Endothelial cell of umbilical vein (primary cell): ENCODE measurements around the gene FOXS1. TPM values are rescaled to one million over a fixed set of nuclear protein-coding genes. Genes with fewer than 3 reads are reported as not detected.

Experiments used
- BruUV-seq: library from RNA; stranded (reverse); fragments of 400-500 nt; replicated peaks from 2 replicates; lab custom pipeline; 2021; lab: Mats Ljungman, UMichigan
- CTCF ChIA-PET: fragments of 300-600, 350-600 bp; sonication (Branson Sonifier 250); formaldehyde crosslinking; loops from one replicate; lab custom pipeline; 2021; ENCODE audit warnings: antibody characterized with exemption, inconsistent platforms; lab: Charles Lee
- POLR2A ChIA-PET: fragments of 300-600, 350-600 bp; sonication (Branson Sonifier 250); formaldehyde crosslinking; loops from one replicate; lab custom pipeline; 2021; ENCODE audit warnings: antibody characterized with exemption, inconsistent platforms; lab: Charles Lee
- DNase-seq: peaks from one replicate; pipeline ENCODE4 v3.0.0-alpha.2; 2011; ENCODE audit warnings: low read depth, low spot score
- FAIRE-seq: peaks from 2 replicates; lab custom pipeline; 2011; peaks lifted over from hg19 to GRCh38; lab: Jason Lieb, UNC
- H2AFZ ChIP-seq: 2 replicates; pipeline ENCODE4 v1.6.0; 2012; ENCODE audit warnings: low read depth, low read length, control low read depth, inconsistent platforms
- H3K27ac ChIP-seq: 2 replicates; pipeline ENCODE4 v1.5.1; 2011; ENCODE audit warnings: low read depth, mild to moderate bottlenecking, control low read depth, low read length, moderate library complexity; ENCODE audit not compliant: insufficient read depth
- H3K27me3 ChIP-seq, 2 experiments: 2 replicates each; pipeline versions ENCODE4 v1.6.0 to v1.6.1; 2011; ENCODE audit warnings: low read length in 2 of 2, mixed read lengths in 1 of 2; ENCODE audit not compliant: control insufficient read depth in 2 of 2, insufficient read depth in 2 of 2
- H3K36me3 ChIP-seq, 2 experiments: 2 replicates in 1 of 2; 3 replicates in 1 of 2; pipeline ENCODE4 v1.5.1; 2011; ENCODE audit warnings: low read length in 2 of 2, mild to moderate bottlenecking in 1 of 2, moderate library complexity in 1 of 2; ENCODE audit not compliant: control insufficient read depth in 2 of 2, insufficient read depth in 2 of 2; ENCODE audit errors: extremely low read depth in 1 of 2
- H3K4me1 ChIP-seq: 3 replicates; pipeline ENCODE4 v1.5.1; 2011; ENCODE audit warnings: mild to moderate bottlenecking, low read length; ENCODE audit not compliant: control insufficient read depth, insufficient read depth; ENCODE audit errors: extremely low read depth
- H3K4me2 ChIP-seq: 2 replicates; pipeline ENCODE4 v1.6.1; 2011; ENCODE audit warnings: low read length, control low read depth, mixed read lengths; ENCODE audit not compliant: insufficient read depth
- H3K4me3 ChIP-seq, 3 experiments: fragments of 200-600 bp in 1 of 3; sonication (generic), shearing (Covaris generic) in 1 of 3; replicated peaks in 1 of 3; 2 replicates each; pipeline ENCODE4 v1.5.1; 2011 to 2016; ENCODE audit warnings: control low read depth in 3 of 3, low read length in 3 of 3, mild to moderate bottlenecking in 2 of 3, inconsistent platforms in 1 of 3, low read depth in 1 of 3, moderate library complexity in 1 of 3; ENCODE audit not compliant: insufficient read depth in 1 of 3
- H3K79me2 ChIP-seq: 2 replicates; pipeline ENCODE4 v1.6.0; 2012; ENCODE audit warnings: low read length, inconsistent platforms; ENCODE audit not compliant: control insufficient read depth, insufficient read depth
- H3K9ac ChIP-seq: replicated peaks from 2 replicates; pipeline ENCODE3; 2011; ENCODE audit warnings: low read length, control low read depth; ENCODE audit not compliant: insufficient read depth; ENCODE audit errors: extremely low read depth
- H3K9me1 ChIP-seq: replicated peaks from 3 replicates; pipeline ENCODE4 v1.6.0; 2011; ENCODE audit warnings: mild to moderate bottlenecking, low read length; ENCODE audit not compliant: control insufficient read depth, insufficient read depth; ENCODE audit errors: extremely low read depth
- H3K9me3 ChIP-seq: replicated peaks from 2 replicates; pipeline ENCODE4 v1.5.1; 2012; ENCODE audit warnings: low read length, inconsistent platforms; ENCODE audit not compliant: control insufficient read depth, insufficient read depth
- H4K20me1 ChIP-seq: replicated peaks from 2 replicates; pipeline ENCODE3; 2011; ENCODE audit warnings: mild to moderate bottlenecking, low read length; ENCODE audit not compliant: control insufficient read depth, insufficient read depth; ENCODE audit errors: extremely low read depth
- CTCF ChIP-seq, 2 donors: IDR thresholded peaks; 1 replicate in 1 of 2; 2 replicates in 1 of 2; pipeline ENCODE4 v1.5.1; 2011; ENCODE audit warnings: low read length in 2 of 2, mild to moderate bottlenecking in 2 of 2, moderate library complexity in 2 of 2, control low read depth in 1 of 2, inconsistent platforms in 1 of 2, low read depth in 1 of 2; ENCODE audit not compliant: insufficient read depth in 1 of 2; ENCODE audit errors: extremely low read depth in 1 of 2
- EZH2 ChIP-seq: IDR thresholded peaks from 2 replicates; pipeline ENCODE4 v1.6.1; 2012; ENCODE audit warnings: borderline replicate concordance, low read depth, mild to moderate bottlenecking, moderate library complexity, low read length, inconsistent platforms; ENCODE audit not compliant: severe bottlenecking
- FOS ChIP-seq: IDR thresholded peaks from 2 replicates; pipeline ENCODE4 v1.6.1; 2011; ENCODE audit warnings: mild to moderate bottlenecking, low read length, moderate library complexity, borderline replicate concordance; ENCODE audit not compliant: insufficient read depth
- GATA2 ChIP-seq: IDR thresholded peaks from 2 replicates; pipeline ENCODE4 v1.7.0; 2011; ENCODE audit warnings: low read depth, mild to moderate bottlenecking, moderate library complexity, mixed read lengths, low read length; ENCODE audit not compliant: insufficient read length, insufficient read depth
- JUN ChIP-seq: IDR thresholded peaks from 2 replicates; pipeline ENCODE4 v1.6.1; 2011; ENCODE audit warnings: borderline replicate concordance, low read depth; ENCODE audit not compliant: insufficient read length, insufficient read depth
- MAX ChIP-seq: IDR thresholded peaks from 2 replicates; pipeline ENCODE4 v1.6.1; 2011; ENCODE audit not compliant: insufficient read depth, insufficient read length
- MYC ChIP-seq: IDR thresholded peaks from one replicate; pipeline ENCODE4 v1.6.1; 2011; ENCODE audit warnings: mild to moderate bottlenecking, low read depth, low read length
- POLR2A ChIP-seq: IDR thresholded peaks from 2 replicates; pipeline ENCODE4 v1.6.1; 2012; ENCODE audit warnings: low read depth, mild to moderate bottlenecking, control low read depth, low read length
- POLR2AphosphoS5 ChIP-seq: IDR thresholded peaks from 2 replicates; pipeline ENCODE4 v1.6.1; 2012; ENCODE audit warnings: low read depth, mild to moderate bottlenecking, control low read depth, low read length, moderate library complexity; ENCODE audit not compliant: insufficient read depth
- dilution Hi-C: fragments of 300-500 bp; cut with MboI; formaldehyde crosslinking; loops from one replicate; pipeline ENCODE4 v1.15.0; 2019; ENCODE audit warnings: low sequenced_read_pairs; ENCODE audit not compliant: extremely low pct_ligation_motif_present
- intact Hi-C: fragments of 100-400 bp; cut with micrococcal nuclease; formaldehyde crosslinking; loops from one replicate; pipeline ENCODE4 v1.10.0; 2022
- polyA plus RNA-seq, 4 experiments: library from polyadenylated mRNA; depleted of rRNA in 3 of 4; stranded (reverse) in 3 of 4; unstranded in 1 of 4; fragments of >200 nt; gene quantifications; 2 replicates each; pipeline versions ENCODE4 v1.2.1 to v1.2.3, GENCODE V29; 2011 to 2012; ENCODE audit warnings: missing spikeins in 1 of 4
- total RNA-seq: library from RNA; stranded (reverse); gene quantifications from 2 replicates; pipeline ENCODE4 v1.2.3, GENCODE V29; 2021

FOXS1 gene
- total and polyA plus RNA-seq, 2 donors (not counting 3 experiments of a cell fraction or from before 2014, with no cell fraction given): 0.84 TPM; not detected in 1

- H3K4me3 ChIP-seq: no peak overlapping the region
- DNase-seq: no peak
- no TSS peak for BruUV-seq
- H3K9ac ChIP-seq: no peak overlapping the region
- H3K9me3 ChIP-seq: no peaks in the 10 kb centered on the region
- H3K79me2 ChIP-seq: no peaks in the 10 kb centered on the region
- ChIA-PET POLR2A (no interaction called here), CTCF (interaction anchor here (1.3 to 2.0 kb wide), 2 partner anchors 17 to 87 kb away, joined by 3 to 4 read pairs; no protein-coding TSS in a partner anchor)
- no peak overlapping the region for H3K27ac ChIP-seq
- intact Hi-C loops (no loop called here), dilution Hi-C loops (no loop called here)
- H3K36me3 ChIP-seq: no peaks in the 10 kb centered on the region
- H4K20me1 ChIP-seq: no peaks in the 10 kb centered on the region
- H3K9me1 ChIP-seq: no peaks in the 10 kb centered on the region
- no peak overlapping the region for H2AFZ ChIP-seq
- no peak for TF ChIP-seq CTCF (IDR thresholded peaks at IDR 0.05; ENCODE audit: extremely low read depth in 1 of 2, insufficient read depth in 1 of 2, low read depth in 1 of 2, low read length in 2 of 2)
- TF ChIP-seq GATA2: no peak
- TF ChIP-seq POLR2A: no peak
- TF ChIP-seq JUN: no peak
- no peak for TF ChIP-seq EZH2
- TF ChIP-seq MAX: no peak
- TF ChIP-seq FOS: no peak
- TF ChIP-seq MYC: no peak
- TF ChIP-seq POLR2AphosphoS5: no peak
- H3K4me2 ChIP-seq: no peak overlapping the region
- H3K4me1 ChIP-seq: peaks cover 8% of the 10 kb centered on the region
- no peak for FAIRE-seq
- H3K27me3 ChIP-seq: no peaks in the 10 kb centered on the region
Observed at GRCh38 chr20:31811198-31811597, 34.2 kb downstream of the FOXS1 start.
